GM18526 (cell line): ENCODE measurements around the gene TNNC2.
A peak's percentile ranks its signal among the peaks of the same experiment; 100 is the strongest.

Source experiments
- POLR2A ChIP-seq: IDR thresholded peaks from 3 replicates; pipeline ENCODE4 v1.6.1; 2011; ENCODE audit not compliant: insufficient read length; ENCODE audit errors: extremely low read depth

The TNNC2 gene

DNA sequence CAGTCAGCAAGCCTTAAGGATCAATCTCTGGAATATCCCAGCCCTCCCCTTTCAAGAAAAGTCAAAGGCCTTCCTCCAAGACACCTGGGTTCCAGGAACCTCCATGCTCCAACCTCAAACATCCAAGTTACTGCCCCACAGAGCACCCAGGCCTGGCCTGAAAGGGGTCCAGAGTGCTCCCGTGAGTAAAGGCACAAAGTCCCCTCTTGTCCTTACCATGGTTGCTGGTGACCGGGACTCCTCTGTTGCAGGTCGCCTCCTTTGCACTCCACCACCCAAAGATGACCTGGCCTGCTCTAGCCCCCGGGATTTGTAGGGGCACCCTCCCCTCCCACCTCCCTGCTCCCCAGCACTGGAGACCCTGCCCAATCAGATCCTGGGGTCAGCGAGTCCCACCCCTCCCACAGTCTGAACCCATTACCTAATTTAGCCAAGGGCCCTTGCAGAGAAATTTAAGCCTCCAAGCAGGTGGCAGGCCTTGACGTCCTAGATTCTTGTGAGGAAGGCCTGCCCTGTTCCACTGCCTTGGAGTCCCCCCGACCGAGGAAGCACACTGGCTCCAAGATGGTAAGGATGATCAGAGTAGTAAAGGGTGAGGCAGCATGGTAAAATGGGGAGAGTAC lies at the start of gene TNNC2:
TSS of gene TNNC2 (minus strand) at position 283 of the 623 bp plus-strand sequence. CDS start at position 219, 64 bp downstream.
- TF ChIP-seq POLR2A, result no peak

DNA sequence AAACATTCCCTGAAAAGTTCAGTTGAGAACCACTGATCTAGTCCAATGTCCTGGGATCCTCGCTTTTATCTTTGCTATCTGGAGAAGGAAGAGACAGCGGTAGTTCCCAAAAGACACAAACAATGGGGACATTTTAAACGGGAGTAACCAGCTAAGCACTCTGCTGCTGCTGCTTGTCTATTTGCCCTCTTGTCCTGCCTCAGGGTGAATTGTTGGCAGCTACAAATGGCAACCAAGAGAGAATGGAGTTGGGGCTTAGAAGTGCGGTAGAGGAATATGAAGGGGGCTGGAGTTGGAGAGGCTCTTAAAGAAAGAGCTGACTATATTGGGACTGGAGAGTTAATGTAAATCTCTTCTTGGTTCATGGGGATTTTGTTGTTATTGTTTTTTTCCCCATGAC lies 47.5 kb upstream of the TNNC2 start:
- no peak for TF ChIP-seq POLR2A

DNA sequence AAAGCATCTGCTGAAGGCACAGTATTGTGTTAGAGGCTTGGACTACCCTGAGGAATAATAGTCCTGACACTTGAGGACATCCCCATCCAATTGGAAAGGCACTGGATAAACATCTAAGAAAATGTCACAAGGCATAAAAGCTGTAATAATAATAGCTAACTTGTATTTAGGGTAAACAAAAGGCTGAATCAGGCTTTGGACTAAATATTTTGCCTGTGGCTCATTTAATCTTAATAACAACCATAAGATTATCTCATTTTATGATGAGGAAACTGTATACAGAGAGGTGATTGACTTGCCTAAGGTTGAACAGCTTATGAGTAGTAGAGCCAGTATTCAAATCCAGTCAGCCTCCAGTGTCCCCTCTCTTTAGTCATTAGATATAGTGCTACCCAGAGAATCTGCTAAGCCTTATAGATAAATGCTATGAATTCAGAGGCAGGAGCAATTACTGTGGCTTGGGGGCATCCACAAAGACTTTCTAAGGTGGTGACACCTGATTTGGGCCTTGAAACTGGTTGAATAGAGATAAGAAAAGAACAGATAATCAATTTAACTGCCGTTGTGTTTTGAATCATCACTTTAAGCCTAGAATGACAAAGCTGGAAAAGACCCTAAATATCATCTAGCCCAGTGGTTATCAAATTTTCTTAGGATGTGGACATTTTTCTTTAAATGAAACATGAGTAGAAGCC lies 46.4 kb upstream of the TNNC2 start:
- no peak for TF ChIP-seq POLR2A

DNA sequence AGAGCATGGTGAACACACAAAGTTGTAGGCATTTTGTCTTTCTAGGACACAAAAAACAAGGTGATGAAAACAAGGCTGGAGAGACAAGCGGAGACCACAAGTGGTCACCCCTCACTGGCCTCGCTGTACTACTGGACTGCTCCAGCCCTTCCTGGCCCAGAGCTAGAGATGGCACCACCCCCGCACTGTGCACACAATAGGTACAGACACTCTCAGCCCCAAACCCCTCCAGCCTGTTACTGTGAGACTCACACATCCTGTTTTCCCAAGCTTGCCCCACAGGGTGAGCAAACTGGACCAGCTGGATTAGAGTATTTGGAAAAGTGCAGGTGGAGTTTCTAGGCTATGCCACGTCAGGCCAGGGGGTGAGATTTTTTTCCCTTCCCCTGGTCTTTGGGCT lies 45.5 kb upstream of the TNNC2 start:
- TF ChIP-seq POLR2A, result no peak

DNA sequence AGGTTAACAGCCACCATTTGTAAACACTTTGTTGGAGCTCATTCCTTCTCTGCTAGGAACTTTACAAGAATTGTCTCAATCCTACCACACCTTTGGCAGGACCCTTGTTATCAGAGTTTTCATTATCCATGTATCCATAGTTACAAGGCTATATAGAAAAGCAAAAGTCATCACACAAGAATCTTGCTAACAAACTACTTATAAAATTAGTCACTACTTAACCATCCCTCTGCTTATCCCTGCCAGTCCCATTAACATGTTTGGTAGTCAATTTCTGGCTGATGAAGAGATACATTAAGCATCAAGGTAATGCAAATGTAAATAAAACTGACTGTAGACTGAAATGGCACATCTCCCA lies 40.7 kb upstream of the TNNC2 start:
- TF ChIP-seq POLR2A, result no peak

DNA sequence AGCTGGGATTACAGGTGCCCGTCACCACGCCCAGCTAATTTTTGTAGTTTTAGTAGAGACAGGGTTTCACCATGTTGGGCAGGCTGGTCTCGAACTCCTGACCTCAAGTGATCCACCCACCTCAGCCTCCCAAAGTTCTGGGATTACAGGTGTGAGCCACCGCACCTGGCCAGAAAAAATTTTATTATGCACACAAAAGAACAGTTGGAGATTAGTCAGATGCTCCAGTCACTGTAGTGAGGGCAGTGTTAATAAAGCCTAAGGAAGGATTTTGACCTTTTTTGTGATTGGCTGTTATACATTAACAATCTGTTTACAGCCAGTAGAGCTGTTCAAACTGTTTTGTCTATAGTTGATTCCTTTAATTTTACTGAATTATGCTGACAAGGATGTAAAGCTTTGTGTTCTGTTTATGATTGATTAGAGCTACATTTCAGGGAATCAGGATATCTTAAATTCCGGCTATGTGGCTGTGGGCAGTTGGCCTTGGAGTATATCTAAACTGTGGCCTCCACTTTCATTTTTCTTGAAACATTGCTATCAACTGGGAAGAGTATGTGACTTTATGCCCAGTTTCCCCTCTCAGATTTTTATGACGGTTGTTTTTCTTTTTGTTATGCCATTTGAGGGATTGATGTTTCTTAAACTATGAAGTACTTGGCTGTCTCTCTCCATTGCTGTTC lies 40.2 kb upstream of the TNNC2 start:
- no peak for TF ChIP-seq POLR2A

DNA sequence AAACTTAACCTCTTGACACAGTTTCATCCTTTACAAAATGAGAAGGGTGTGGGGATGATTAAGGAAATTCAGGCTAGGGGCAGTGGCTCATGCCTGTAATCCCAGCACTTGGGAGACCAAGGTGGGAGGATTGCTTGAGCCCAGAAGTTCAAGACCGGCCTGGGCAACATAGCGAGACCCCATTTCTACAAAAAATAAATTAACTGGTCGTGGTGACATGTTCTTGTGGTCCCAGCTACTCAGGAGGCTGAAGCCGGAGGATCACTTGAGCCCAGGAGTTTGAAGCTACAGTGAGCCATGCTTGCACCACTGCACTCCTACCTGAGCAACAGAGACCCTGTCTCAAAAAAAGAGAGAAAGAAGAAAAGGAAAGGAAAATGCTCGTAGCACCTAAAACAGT lies 39.3 kb upstream of the TNNC2 start:
- no peak for TF ChIP-seq POLR2A

DNA sequence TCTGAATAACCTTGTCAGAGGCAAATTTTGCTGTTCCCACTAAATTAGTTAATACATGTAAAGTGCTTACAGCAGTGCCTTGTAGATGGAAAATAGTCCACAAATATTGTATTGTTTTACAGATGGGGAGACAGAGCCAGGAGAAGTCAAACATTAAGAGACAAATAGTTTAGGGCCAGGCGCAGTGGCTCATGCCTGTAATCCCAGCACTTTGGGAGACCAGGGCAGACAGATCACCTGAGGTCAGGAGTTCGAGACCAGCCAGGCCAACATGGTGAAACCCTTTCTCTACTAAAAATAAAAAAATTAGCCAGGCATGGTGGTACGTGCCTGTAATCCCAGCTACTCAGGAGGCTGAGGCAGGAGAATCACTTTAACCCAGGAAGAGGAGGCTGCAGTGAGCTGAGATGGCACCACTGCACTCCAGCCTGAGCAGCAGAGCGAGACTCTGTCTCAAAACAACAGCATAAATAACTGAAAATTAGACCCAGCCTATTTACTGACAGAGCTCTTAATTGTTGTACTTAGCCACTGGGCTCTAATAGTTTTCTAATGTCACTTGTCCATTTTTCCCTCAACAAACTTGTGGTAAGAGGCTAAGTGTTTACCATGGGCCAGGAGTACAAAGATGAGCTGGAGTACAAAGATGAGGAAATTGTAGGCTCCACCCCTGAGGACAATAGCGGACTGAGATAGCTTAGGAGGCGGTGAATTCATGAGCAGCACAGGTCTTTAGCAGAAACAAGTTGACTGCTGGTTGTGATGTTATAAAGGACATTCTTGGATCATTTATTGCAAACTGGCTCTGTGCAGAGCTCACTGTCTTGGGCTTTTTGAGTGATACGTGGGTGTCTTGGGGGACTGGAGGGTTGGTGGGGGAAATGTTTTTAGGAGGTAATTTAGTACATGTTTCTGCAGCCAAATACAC lies 36.7 kb upstream of the TNNC2 start:
- TF ChIP-seq POLR2A, result no peak

DNA sequence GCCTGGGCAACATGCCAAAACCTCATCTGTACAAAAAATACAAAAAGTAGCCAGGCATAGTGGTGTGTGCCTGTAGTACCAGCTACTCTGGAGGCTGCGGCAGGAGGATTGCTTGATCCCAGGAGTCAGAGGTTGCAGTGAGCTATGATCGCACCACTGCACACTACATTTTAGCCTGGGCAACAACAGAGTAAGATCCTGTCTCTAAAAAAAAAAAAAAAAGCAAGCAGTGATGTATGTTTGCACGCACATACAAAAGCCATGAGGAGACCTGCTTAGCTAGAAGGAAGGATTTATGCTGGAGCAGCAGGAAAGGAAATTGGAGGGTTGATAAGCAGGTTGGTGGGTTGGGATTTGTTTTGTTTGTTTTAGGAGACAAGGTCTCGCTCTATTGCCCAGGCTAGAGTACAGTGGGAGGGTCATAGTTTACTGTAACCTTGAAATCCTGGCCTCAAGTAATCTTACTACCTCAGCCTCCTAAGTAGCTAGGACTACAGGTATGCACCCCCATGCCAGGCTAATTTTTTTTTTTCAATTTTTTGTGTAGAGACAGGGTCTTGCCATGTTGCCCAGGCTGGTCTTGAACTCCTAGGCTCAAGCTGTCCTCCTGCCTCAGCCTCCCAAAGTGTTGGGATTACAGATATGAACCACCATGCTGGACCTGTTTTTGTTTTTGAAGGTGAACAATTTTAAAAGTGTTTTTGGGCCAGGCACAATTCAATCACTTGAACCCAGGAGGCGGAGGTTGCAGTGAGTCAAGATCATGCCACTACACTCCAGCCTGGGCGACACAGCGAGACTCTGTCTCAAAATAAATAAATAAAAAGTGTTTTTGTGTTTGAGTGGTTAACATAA lies 34.3 kb upstream of the TNNC2 start:
- no peak for TF ChIP-seq POLR2A

DNA sequence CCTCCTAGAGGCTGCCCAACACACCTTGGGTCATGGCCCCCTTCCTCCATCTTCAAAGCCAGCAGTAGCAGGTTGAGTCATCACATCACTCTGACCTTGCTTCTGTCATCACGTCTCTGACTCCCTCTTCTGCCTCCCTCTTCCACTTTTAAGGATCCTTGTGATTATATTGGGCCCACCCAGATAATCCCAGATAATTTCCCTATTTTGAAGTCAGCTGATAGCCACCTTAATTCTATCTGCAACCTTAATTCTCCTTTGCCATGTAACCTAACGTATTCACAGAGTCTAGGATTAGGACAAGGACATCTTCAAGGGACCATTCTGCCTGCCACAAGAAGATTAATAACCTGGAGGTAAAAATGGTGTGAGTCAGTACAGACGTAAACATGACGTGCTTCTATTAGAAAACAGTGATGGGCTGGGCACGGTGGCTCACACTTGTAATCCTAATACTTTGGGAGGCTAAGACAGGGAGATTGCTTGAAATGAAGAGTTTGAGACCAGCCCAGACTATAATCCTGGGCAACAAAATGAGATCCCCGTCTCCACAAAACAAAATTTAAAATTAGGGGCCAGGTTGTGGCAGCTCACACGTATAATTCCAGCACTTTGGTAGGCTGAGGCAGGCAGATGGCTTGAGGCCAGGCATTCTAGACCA lies 33.6 kb upstream of the TNNC2 start:
- no peak for TF ChIP-seq POLR2A

DNA sequence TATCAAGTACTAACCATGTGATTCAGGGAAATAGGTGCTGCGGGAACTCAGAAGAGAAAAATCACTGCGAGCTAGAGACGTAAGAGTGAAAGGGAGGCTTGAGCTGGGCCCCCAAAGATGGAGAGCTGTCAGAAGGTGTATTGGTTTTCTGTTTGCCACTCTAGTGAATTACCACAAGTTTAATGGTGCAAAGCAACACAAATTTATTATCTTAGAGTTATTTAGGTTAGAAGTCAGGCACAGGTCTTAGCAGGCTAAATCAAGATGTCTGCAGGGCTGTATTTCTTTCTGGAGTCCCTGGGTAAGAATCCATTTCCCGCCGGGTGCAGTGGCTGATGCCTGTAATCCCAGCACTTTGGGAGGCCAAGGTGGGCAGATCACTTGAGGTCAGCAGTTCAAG lies 32.8 kb upstream of the TNNC2 start:
- no peak for TF ChIP-seq POLR2A

DNA sequence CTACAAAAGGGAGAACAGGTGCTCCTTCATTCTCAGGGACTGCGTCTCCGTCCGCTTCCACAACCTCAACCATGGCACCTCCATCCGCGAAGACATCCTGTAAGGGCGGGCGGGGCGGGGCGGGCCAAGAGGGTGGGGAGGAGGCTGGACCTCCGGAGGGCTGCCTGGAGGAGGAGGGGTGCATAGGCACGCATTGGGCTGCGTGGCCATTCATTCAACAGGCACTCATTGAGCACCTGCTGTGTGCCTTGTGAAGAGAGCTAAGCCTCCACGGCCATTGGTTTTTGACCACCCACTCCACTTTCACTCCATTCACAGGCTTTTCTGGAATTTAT lies 30.7 kb upstream of the TNNC2 start:
- TF ChIP-seq POLR2A, result peak; percentile 1

DNA sequence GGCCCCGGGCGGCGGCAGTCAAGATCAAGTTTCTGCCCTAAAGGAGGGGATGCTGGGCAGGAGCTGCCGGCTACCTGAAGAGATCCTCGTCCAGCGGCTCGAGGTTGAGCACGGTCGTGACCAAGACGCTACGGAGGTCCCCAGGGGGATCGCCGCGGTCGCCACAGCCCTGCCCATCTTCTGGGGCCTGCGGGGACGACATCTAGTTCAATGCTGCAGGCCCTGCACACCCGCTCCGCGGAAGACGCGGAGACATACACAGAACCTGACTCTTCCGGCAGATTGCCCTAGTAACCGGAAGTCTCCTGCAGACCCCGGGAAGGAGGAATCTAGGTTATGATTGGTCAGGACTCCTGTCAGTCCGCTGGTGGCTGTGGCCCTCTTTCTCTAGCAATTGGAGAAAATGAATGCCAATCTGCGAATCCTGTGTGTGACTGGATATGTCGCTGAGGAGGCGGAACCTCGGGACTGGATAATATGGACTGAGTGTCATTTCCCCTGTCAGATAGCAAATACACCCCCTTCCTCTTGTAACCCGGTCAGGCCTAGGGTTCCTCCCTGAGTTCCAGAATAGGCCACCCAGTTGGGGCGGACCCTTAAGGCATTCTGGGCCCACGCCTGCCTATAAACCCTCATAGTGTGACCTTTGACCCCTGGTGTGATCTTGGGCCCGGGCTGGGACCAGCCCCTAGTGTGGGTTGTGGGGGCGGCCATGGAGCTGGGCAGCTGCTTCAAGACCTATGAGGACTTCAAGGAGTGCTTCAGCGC lies 30.2 kb upstream of the TNNC2 start, which contains the start of the genes ACOT8 and ZSWIM3:
TSS of gene ACOT8 (minus strand) at position 279 of the 768 bp plus-strand sequence. CDS start at position 202, 77 bp downstream.
TSS of gene ZSWIM3 (plus strand) at position 501 of the 768 bp plus-strand sequence. CDS start at position 713, 212 bp downstream.
- peak; percentile 86 for TF ChIP-seq POLR2A
